Smooth muscle cell of trachea (primary cell): ENCODE measurements around the gene SPSB3. TPM values are rescaled to one million over a fixed set of nuclear protein-coding genes. Genes with fewer than 3 reads are reported as not detected.

Source experiments
- total RNA-seq: library from RNA; depleted of rRNA; stranded (reverse); fragments of >200 nt; gene quantifications from 2 replicates; pipeline ENCODE4 v1.2.1, GENCODE V29; 2014

The SPSB3 gene
- total RNA-seq = 31.3 and 42.3 TPM in 2 replicates

GRCh38 chr16:1782408-1783264 lies at the start of gene SPSB3, which contains the start of gene NUBP2:
Gene SPSB3, minus strand, starts transcription at chr16:1782571. Its CDS starts 1,088 bp downstream, at chr16:1781483.
Gene NUBP2, plus strand, starts transcription at chr16:1782960. Its CDS starts 61 bp downstream, at chr16:1783021.

GRCh38 chr16:1826691-1827573 lies 44.6 kb upstream of the SPSB3 start, which contains the start of the genes FAHD1 and HAGH:
Gene FAHD1, plus strand, starts transcription at chr16:1827206. Its CDS starts 33 bp downstream, at chr16:1827239.
Gene HAGH, minus strand, starts transcription at chr16:1826825. Its CDS starts 38 bp downstream, at chr16:1826787.

GRCh38 chr16:1793578-1794220 lies 11.3 kb upstream of the SPSB3 start, which contains the start of gene IGFALS:
Gene IGFALS, minus strand, starts transcription at chr16:1793705. Its CDS starts 53 bp downstream, at chr16:1793652.

GRCh38 chr16:1772908-1773702 lies 9.3 kb downstream of the SPSB3 start, which contains the start of gene MRPS34:
Gene MRPS34, minus strand, starts transcription at chr16:1773134. Its CDS starts 15 bp downstream, at chr16:1773119.

GRCh38 chr16:1772362-1772907 lies 9.9 kb downstream of the SPSB3 start, which contains the start of gene EME2:
Gene EME2, plus strand, starts transcription at chr16:1772810. Its CDS starts 418 bp downstream, at chr16:1773228.

GRCh38 chr16:1771188-1771863 lies 11.0 kb downstream of the SPSB3 start, which contains the start of gene NME3:
Gene NME3, minus strand, starts transcription at chr16:1771543. Its CDS starts 9 bp downstream, at chr16:1771534.

Other genes with a start within 250 kb of the SPSB3 start
- 9.0 and 10.1 TPM in 2 replicates for gene TMEM204, start 248.9 kb downstream of the SPSB3 start, total RNA-seq
- 32.1 and 55.1 TPM in 2 replicates for gene IFT140, start 170.5 kb downstream of the SPSB3 start, total RNA-seq
- gene CRAMP1, start 170.2 kb downstream of the SPSB3 start, total RNA-seq = 8.6 and 8.8 TPM in 2 replicates
- 32.7 and 50.9 TPM in 2 replicates for gene JPT2, start 104.3 kb downstream of the SPSB3 start, total RNA-seq
- 48.4 and 59.9 TPM in 2 replicates for gene MAPK8IP3, start 76.4 kb downstream of the SPSB3 start, total RNA-seq
- gene NME3, start 11.0 kb downstream of the SPSB3 start, total RNA-seq = 47.7 and 66.5 TPM in 2 replicates
- gene EME2, start 9.8 kb downstream of the SPSB3 start, total RNA-seq = 13.5 and 18.0 TPM in 2 replicates
- gene MRPS34, start 9.4 kb downstream of the SPSB3 start, total RNA-seq = 73.8 and 84.8 TPM in 2 replicates
- gene NUBP2, start 389 bp upstream of the SPSB3 start, total RNA-seq = 70.0 and 90.2 TPM in 2 replicates
- under 0.01 and 0.15 TPM in 2 replicates for gene IGFALS, start 11.1 kb upstream of the SPSB3 start, total RNA-seq
- gene HAGH, start 44.3 kb upstream of the SPSB3 start, total RNA-seq = 25.9 and 33.9 TPM in 2 replicates
- gene FAHD1, start 44.6 kb upstream of the SPSB3 start, total RNA-seq = 82.9 and 96.4 TPM in 2 replicates
- gene MEIOB, start 89.6 kb upstream of the SPSB3 start, total RNA-seq = 0.15 and 0.33 TPM in 2 replicates
- not detected in 2 replicates for gene HS3ST6, start 135.8 kb upstream of the SPSB3 start, total RNA-seq
- gene MSRB1, start 160.6 kb upstream of the SPSB3 start, total RNA-seq = 6.1 TPM in 2 replicates
- not detected in 2 replicates for gene RPL3L, start 172.1 kb upstream of the SPSB3 start, total RNA-seq
- 139 and 192 TPM in 2 replicates for gene NDUFB10, start 177.0 kb upstream of the SPSB3 start, total RNA-seq
- gene RPS2, start 182.3 kb upstream of the SPSB3 start, total RNA-seq = 1,747 and 2,610 TPM in 2 replicates
- not detected in 2 replicates for gene RNF151, start 184.3 kb upstream of the SPSB3 start, total RNA-seq
- gene TBL3, start 189.5 kb upstream of the SPSB3 start, total RNA-seq = 40.2 and 56.6 TPM in 2 replicates
- gene NOXO1, start 198.9 kb upstream of the SPSB3 start, total RNA-seq = 0.15 TPM in 1 of 2 replicates, not detected in the other
- gene GFER, start 201.6 kb upstream of the SPSB3 start, total RNA-seq = 14.7 and 17.7 TPM in 2 replicates
- gene SYNGR3, start 207.4 kb upstream of the SPSB3 start, total RNA-seq = 4.8 and 9.4 TPM in 2 replicates
- gene ZNF598, start 227.2 kb upstream of the SPSB3 start, total RNA-seq = 27.3 and 27.5 TPM in 2 replicates
- gene NPW, start 237.2 kb upstream of the SPSB3 start, total RNA-seq = 0.29 and 2.5 TPM in 2 replicates
- gene NHERF2, start 244.3 kb upstream of the SPSB3 start, total RNA-seq = 30.5 and 60.4 TPM in 2 replicates